Mesenchymal stem cell (in vitro differentiated cells and primary cell): ENCODE measurements around the gene ASH1L.
"Not testable (repeated sequence)": the region's sequence is repeated elsewhere in the genome, so short reads cannot be mapped to it uniquely, and the experiment has no call there.

Source experiments
- DNase-seq: peaks from one replicate; pipeline ENCODE4 v3.0.0-alpha.2; 2013
- H2AFZ ChIP-seq: one replicate; pipeline ENCODE4 v1.6.1; 2013; ENCODE audit warnings: low read depth, mild to moderate bottlenecking, control low read depth, inconsistent platforms, low read length, moderate library complexity
- H2AK5ac ChIP-seq: 2 replicates; pipeline ENCODE4 v1.6.1; 2013; ENCODE audit warnings: low read length, moderate library complexity, mild to moderate bottlenecking, inconsistent platforms; ENCODE audit not compliant: severe bottlenecking
- H2BK120ac ChIP-seq: one replicate; pipeline ENCODE4 v1.6.1; 2013; ENCODE audit warnings: low read depth, mild to moderate bottlenecking, inconsistent platforms, low read length, moderate library complexity
- H2BK12ac ChIP-seq, 2 experiments: one replicate each; pipeline ENCODE4 v1.6.1; 2013; ENCODE audit warnings: inconsistent platforms in 2 of 2, low read length in 2 of 2, mild to moderate bottlenecking in 2 of 2, moderate library complexity in 2 of 2, control low read depth in 1 of 2
- H2BK15ac ChIP-seq: one replicate; pipeline ENCODE4 v1.6.1; 2013; ENCODE audit warnings: mild to moderate bottlenecking, low read depth, inconsistent platforms; ENCODE audit not compliant: poor library complexity, severe bottlenecking
- H2BK5ac ChIP-seq: 2 replicates; pipeline ENCODE4 v1.6.1; 2013; ENCODE audit warnings: low read depth, mild to moderate bottlenecking, low read length, control low read depth, inconsistent platforms; ENCODE audit not compliant: poor library complexity, severe bottlenecking
- H3K14ac ChIP-seq, 2 experiments: one replicate each; pipeline ENCODE4 v1.6.1; 2013; ENCODE audit warnings: inconsistent platforms in 2 of 2, low read length in 2 of 2, control low read depth in 1 of 2, mild to moderate bottlenecking in 1 of 2, moderate library complexity in 1 of 2
- H3K18ac ChIP-seq, 2 experiments: one replicate each; pipeline ENCODE4 v1.6.1; 2013; ENCODE audit warnings: inconsistent platforms in 2 of 2, low read length in 2 of 2, control low read depth in 1 of 2, low read depth in 1 of 2, mild to moderate bottlenecking in 1 of 2
- H3K23ac ChIP-seq, 2 experiments: one replicate each; pipeline ENCODE4 v1.6.1; 2013; ENCODE audit warnings: inconsistent platforms in 2 of 2, low read length in 2 of 2, mild to moderate bottlenecking in 2 of 2, moderate library complexity in 2 of 2, control low read depth in 1 of 2
- H3K27ac ChIP-seq: 2 replicates; pipeline ENCODE4 v1.5.1; 2013; ENCODE audit warnings: mild to moderate bottlenecking, moderate library complexity, low read length, control low read depth, inconsistent platforms; ENCODE audit not compliant: poor library complexity, severe bottlenecking
- H3K27me3 ChIP-seq, 2 experiments: 2 replicates each; pipeline versions ENCODE4 v1.6.1 to v1.7.0; 2013; ENCODE audit warnings: low read length in 2 of 2, mild to moderate bottlenecking in 2 of 2, moderate library complexity in 2 of 2, control low read depth in 1 of 2, inconsistent platforms in 1 of 2; ENCODE audit not compliant: control insufficient read depth in 1 of 2, insufficient read depth in 1 of 2
- H3K36me3 ChIP-seq, 2 experiments: 2 replicates each; pipeline versions ENCODE4 v1.6.1 to v1.7.0; 2013; ENCODE audit warnings: low read length in 2 of 2, control low read depth in 1 of 2, inconsistent platforms in 1 of 2, low read depth in 1 of 2, mild to moderate bottlenecking in 1 of 2; ENCODE audit not compliant: insufficient read depth in 2 of 2, control insufficient read depth in 1 of 2
- H3K4ac ChIP-seq, 2 experiments: one replicate each; pipeline ENCODE4 v1.6.1; 2013; ENCODE audit warnings: inconsistent platforms in 2 of 2, low read length in 2 of 2, mild to moderate bottlenecking in 2 of 2, moderate library complexity in 2 of 2, control low read depth in 1 of 2, low read depth in 1 of 2
- H3K4me1 ChIP-seq: 2 replicates; pipeline ENCODE4 v1.6.1; 2013; ENCODE audit warnings: low read depth, low read length, control low read depth; ENCODE audit not compliant: control insufficient read depth, insufficient read depth
- H3K4me2 ChIP-seq: 2 replicates; pipeline ENCODE4 v1.6.1; 2013; ENCODE audit warnings: low read length, mild to moderate bottlenecking, inconsistent platforms; ENCODE audit not compliant: poor library complexity, severe bottlenecking
- H3K4me3 ChIP-seq, 2 experiments: 2 replicates each; pipeline versions ENCODE4 v1.5.1 to v1.7.0; 2013; ENCODE audit warnings: low read length in 2 of 2, mild to moderate bottlenecking in 2 of 2, control low read depth in 1 of 2, low read depth in 1 of 2; ENCODE audit not compliant: insufficient read depth in 1 of 2
- H3K79me1 ChIP-seq: replicated peaks from 2 replicates; pipeline ENCODE4 v1.6.1; 2013; ENCODE audit warnings: mild to moderate bottlenecking, control low read depth, low read length, inconsistent platforms; ENCODE audit not compliant: poor library complexity, severe bottlenecking
- H3K9ac ChIP-seq: 2 replicates; pipeline ENCODE4 v1.7.0; 2013; ENCODE audit warnings: mild to moderate bottlenecking, low read length, moderate library complexity
- H3K9me3 ChIP-seq: 2 replicates; pipeline ENCODE4 v1.7.0; 2013; ENCODE audit warnings: mild to moderate bottlenecking, low read length; ENCODE audit not compliant: control insufficient read depth
- H4K8ac ChIP-seq: one replicate; pipeline ENCODE4 v1.6.1; 2013; ENCODE audit warnings: inconsistent platforms, mild to moderate bottlenecking, low read length, moderate library complexity
- H4K91ac ChIP-seq: one replicate; pipeline ENCODE4 v1.6.1; 2013; ENCODE audit warnings: mild to moderate bottlenecking, low read length, inconsistent platforms
- WGBS: methylation state at CpG from one replicate; pipeline ENCODE4 v1.1.7; 2013; ENCODE audit warnings: mixed read lengths; 5-methylcytosine and 5-hydroxymethylcytosine counted together

Gene ASH1L

GRCh38 chr1:155596864-155597263, 34.3 kb upstream of the ASH1L start:
- H2BK15ac ChIP-seq: no peak overlapping the region
- no peak overlapping the region for H4K8ac ChIP-seq
- H2BK12ac ChIP-seq: no peak overlapping the region
- H2AK5ac ChIP-seq: no peak overlapping the region
- H2AFZ ChIP-seq: no peak overlapping the region
- H3K4me1 ChIP-seq: peaks cover 1% of the 10 kb centered on the region
- no peak overlapping the region for H3K4ac ChIP-seq
- no peak overlapping the region for H3K23ac ChIP-seq
- no peak overlapping the region for H3K27ac ChIP-seq
- H3K79me1 ChIP-seq: no peaks in the 10 kb centered on the region
- H3K9ac ChIP-seq: no peak overlapping the region
- H2BK5ac ChIP-seq: no peak overlapping the region
- 98% methylated on average over 3 of the region's 5 CpGs for WGBS
- no peak for DNase-seq
- no peak overlapping the region for H3K14ac ChIP-seq
- H3K36me3 ChIP-seq: no peaks in the 10 kb centered on the region
- H3K27me3 ChIP-seq: no peaks in the 10 kb centered on the region
- H3K4me2 ChIP-seq: no peak overlapping the region
- no peak overlapping the region for H4K91ac ChIP-seq
- H3K4me3 ChIP-seq: no peak overlapping the region
- H3K9me3 ChIP-seq: no peaks in the 10 kb centered on the region
- no peak overlapping the region for H3K18ac ChIP-seq
- no peak overlapping the region for H2BK120ac ChIP-seq

- H2AFZ ChIP-seq, H3K27ac ChIP-seq, H4K91ac ChIP-seq, H3K18ac ChIP-seq, DNase-seq, H3K4me1 ChIP-seq, H2BK12ac ChIP-seq, H3K4me2 ChIP-seq, H4K8ac ChIP-seq, H2BK5ac ChIP-seq, H3K14ac ChIP-seq, H3K79me1 ChIP-seq, H3K27me3 ChIP-seq, H3K9me3 ChIP-seq, H3K4me3 ChIP-seq, H2BK15ac ChIP-seq, H3K36me3 ChIP-seq, H2BK120ac ChIP-seq, H3K9ac ChIP-seq, H3K4ac ChIP-seq, H2AK5ac ChIP-seq, H3K23ac ChIP-seq: not testable (repeated sequence)
- 92% methylated on average over 2 of the region's 3 CpGs for WGBS
These were observed 33.4 kb upstream of the ASH1L start for GRCh38 chr1:155595877-155596474.

- H3K23ac ChIP-seq: no peak overlapping the region
- no peak overlapping the region for H2BK15ac ChIP-seq
- H2BK120ac ChIP-seq: no peak overlapping the region
- H3K27ac ChIP-seq: no peak overlapping the region
- H3K4ac ChIP-seq: no peak overlapping the region
- H2BK5ac ChIP-seq: no peak overlapping the region
- H2BK12ac ChIP-seq: no peak overlapping the region
- WGBS: 68% methylated on average over 4 of the region's 6 CpGs
- H3K9me3 ChIP-seq: no peaks in the 10 kb centered on the region
- no peak overlapping the region for H3K9ac ChIP-seq
- no peak overlapping the region for H2AFZ ChIP-seq
- H2AK5ac ChIP-seq: no peak overlapping the region
- H3K14ac ChIP-seq: no peak overlapping the region
- H3K36me3 ChIP-seq: peaks cover 2 to 3% of the 10 kb centered on the region in 2 experiments
- no peaks in the 10 kb centered on the region for H3K4me1 ChIP-seq
- no peak overlapping the region for H3K4me3 ChIP-seq
- no peaks in the 10 kb centered on the region for H3K27me3 ChIP-seq
- peak; percentile 71 for DNase-seq
- H3K18ac ChIP-seq: no peak overlapping the region
- no peak overlapping the region for H4K8ac ChIP-seq
- no peak overlapping the region for H3K4me2 ChIP-seq
- H4K91ac ChIP-seq: no peak overlapping the region
- H3K79me1 ChIP-seq: no peaks in the 10 kb centered on the region
These were observed 29.2 kb upstream of the ASH1L start for GRCh38 chr1:155591770-155592169.

- H3K4me2 ChIP-seq, H3K4ac ChIP-seq, H2AFZ ChIP-seq, H3K27me3 ChIP-seq, H2BK5ac ChIP-seq, H4K91ac ChIP-seq, H3K36me3 ChIP-seq, H2AK5ac ChIP-seq, H3K27ac ChIP-seq, H2BK12ac ChIP-seq, H3K23ac ChIP-seq, H2BK120ac ChIP-seq, H3K18ac ChIP-seq, DNase-seq, H3K4me3 ChIP-seq, H2BK15ac ChIP-seq, H4K8ac ChIP-seq, H3K14ac ChIP-seq, H3K9me3 ChIP-seq, H3K4me1 ChIP-seq, H3K9ac ChIP-seq, H3K79me1 ChIP-seq: not testable (repeated sequence)
- 93% methylated on average over 20 of the region's 20 CpGs for WGBS
These were observed 28.1 kb upstream of the ASH1L start for GRCh38 chr1:155590516-155591247.
